RPMI7951 (cell line): ENCODE measurements around the gene INMT. TPM values are rescaled to one million over a fixed set of nuclear protein-coding genes. Genes with fewer than 3 reads are reported as not detected.

Source experiments
- DNase-seq: peaks from one replicate; pipeline ENCODE4 v3.0.0-alpha.2; 2012; ENCODE audit warnings: low read depth
- total RNA-seq: library from RNA; depleted of rRNA; stranded (reverse); fragments of >200 nt; shearing (Covaris generic); gene quantifications from 2 replicates; pipeline ENCODE4 v1.2.3, GENCODE V29; 2014

Gene INMT
- total RNA-seq, 1 experiment from 2014 or later, result 79.9 TPM

DNA sequence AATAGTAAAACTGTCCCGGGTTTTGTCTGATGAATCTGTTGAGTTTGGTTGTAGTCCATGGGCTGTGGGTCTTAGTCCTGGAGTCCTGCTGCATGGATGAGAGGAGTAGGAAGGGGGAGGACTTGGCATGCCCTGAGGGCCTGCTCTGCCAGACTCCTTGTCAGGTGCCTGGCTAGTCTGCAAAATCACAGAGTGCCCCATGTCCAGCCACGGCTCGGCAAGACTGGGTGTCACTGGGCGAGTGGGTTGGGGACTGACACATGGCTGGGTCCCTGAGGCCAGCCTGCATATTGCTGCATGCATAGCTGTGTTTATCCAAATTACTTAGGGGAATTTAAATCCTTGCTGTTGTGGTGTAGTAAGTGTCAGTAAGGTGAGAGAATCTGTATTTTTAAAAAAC, 29.0 kb downstream of the INMT start:
- DNase-seq, result no peak

GRCh38 chr7:30782690-30783089, 30.8 kb downstream of the INMT start:
- no peak for DNase-seq

DNA sequence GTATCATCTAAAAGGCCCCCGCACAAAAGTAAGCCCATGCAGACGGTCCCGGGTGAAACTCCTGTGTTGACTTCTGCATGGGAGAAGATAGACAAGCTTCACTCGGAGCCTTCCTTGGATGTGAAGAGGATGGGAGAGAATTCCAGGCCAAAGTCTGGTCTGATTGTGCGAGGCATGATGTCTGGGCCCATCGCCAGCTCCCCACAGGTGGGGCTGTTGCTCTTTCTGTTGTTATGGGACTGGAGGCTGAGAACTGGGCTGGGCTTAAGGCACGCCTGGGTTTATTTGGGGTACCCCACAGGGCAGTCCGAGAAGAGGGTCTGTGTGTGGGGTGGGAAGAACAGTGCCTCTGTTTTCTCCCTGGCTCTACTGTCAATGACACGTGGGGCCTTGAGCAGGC, 33.9 kb downstream of the INMT start:
- no peak for DNase-seq

DNA sequence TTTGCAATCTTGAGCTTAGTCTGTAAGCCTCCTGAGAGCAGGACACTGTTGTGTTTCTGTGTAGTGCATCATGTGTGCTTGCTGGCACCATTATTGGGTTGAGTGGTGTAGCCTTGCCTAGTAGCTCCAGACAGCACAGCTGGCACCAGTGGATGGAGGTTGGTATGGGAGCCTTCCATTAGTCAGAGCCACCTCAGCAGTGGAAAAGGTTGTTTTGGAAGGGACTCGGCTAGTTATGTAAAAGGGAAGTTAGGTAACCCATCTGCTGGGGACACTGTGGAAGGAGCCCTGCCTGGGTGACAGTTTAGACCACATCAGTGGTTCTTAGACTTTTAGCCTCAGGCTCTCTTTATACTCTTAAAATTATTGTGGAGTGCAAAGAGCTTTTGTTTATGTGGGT, 35.6 kb downstream of the INMT start:
- DNase-seq, result peak; percentile 67

DNA sequence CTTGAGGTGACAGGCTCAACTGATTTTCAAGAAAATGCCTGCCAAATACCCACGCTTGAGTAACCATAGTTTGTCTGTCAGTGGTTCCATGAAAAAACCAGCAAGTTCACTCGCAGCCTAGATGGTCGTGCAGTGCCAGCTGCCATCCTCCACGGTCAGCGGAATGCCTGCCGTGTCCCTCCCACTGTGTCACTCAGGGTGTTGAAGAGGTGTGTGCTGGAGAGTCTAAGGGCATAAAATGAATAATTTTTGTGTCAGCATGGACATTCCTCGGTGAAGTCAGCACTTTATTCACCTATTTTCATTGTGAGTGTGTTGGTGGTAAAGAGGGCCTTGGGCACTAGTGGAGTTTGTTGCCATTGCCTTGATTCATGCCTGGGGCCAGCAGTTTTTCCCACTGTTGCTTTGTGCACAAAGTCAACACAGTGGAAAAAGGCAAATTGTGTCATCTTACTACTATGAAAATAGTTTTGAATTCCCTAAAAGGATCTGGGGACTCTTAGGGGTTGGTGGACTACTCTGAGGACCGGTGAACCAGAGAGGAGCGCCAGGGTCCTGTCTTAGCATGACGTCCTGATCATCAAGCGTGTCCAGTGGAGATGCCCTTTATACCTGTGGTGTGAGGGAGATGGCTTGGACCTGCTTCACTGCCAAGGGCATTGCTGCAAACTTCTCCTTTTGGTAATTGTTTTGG, 36.9 kb downstream of the INMT start:
- no peak for DNase-seq

- DNase-seq, result peak; percentile 87
These were observed 37.4 kb downstream of the INMT start for GRCh38 chr7:30789334-30789711.

DNA sequence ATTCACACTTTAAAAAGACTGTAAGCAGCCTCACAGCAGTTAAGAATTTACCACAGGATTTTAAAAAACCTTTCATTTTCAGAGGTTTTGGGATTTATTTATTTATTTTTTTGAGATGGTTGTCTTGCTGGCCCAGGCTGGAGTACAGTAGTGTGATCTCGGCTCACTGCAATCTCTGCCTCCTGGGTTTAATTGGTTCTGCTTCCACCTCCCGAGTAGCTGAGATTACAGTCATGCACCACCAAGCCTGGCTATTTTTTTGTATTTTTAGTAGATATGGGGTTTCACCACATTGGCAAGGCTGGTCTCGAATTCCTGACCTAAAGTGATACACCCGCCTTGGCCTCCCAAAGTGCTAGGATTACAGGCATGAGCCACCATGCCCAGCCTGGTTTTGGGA, 38.4 kb downstream of the INMT start:
- DNase-seq, result peak; percentile 41

DNA sequence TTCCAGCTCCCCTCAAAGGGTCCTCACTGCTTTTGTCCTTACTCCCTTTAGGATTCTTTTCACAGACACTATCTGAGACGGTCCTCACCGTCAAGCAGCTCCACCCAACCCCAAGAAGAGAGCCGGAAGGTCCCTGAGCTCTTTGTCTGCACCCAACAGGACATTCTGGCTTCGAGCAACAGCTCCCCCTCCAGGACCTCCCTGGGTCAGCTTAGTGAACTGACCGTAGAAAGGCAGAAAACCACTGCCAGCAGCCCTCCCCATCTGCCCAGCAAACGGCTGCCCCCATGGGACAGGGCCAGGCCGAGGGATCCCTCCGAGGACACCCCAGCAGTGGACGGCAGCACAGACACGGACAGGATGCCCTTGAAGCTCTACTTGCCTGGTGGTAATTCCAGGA, 39.2 kb downstream of the INMT start:
- DNase-seq, result no peak

DNA sequence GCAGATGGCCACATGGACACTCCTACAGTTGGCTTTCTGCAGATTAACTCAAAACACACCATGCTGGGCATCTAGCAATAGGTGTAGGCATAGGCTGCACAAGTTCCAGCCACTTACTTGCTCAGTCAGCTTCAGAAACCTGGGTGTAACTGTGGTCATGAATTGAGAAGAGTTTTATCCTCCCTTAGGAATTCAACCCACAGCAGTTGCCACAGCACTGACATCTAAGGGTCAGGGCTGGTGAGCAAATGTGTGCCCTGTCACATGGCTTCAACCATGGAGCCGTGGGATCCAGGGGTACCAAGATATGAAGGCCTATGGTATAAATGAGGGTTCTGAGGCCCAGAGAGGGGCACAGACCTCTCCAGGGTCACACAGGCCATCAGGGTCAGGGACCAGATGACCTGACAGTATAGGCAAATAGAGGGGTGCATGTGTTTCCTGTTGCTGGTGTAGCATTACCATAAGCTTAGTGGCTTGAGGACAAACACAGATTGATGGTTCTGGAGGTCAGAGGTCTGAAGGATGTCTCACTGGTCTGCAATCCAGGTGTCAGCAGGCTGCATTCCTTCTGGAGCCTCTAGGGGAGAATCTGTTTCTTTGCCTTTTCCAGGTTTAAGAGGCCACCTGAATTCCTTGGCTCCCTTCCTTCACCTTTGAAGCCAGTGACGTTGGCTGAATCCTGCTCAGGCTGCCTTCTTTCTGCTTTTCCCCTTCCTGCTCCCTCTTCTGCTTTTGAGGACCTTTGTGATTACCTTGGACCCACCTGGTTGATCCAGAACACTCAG, 43.4 kb downstream of the INMT start:
- peak; percentile 53 for DNase-seq

DNA sequence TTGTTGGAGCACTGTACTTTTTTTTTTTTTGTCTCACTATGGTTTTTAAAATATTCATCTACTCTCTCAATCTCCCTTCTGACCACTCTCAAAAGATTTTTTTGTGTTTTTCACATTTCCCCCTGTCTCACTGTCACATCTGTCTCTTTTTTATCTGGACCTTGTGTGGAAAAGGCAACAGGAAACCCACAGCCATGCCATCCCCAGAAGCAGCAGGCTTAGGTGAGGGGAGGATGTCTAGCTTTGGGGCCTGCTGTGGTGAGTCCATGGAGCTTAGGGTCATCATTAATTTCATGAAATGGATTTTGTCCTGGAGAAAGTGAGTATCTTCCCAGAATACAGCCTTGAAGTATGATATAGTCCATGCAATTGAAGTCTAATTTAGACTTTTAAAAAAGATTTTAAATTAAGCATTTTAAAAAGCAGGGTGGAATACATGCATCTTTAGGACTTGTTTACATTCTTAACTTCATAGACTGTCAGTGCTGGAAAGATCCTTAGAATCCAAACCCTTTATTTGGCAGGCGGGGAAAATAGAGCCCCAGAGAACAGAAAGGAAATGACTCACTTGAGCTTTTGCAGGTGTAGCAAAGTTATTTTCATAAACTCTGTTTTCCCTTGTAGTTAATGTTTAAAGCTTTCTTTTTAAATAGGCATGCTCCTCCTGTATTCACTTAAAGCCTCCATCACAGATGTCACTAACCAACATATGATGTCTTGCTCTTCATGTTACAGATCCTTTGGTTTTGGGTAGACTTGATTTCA, 44.4 kb downstream of the INMT start:
- DNase-seq, result peak; percentile 83

- DNase-seq, result no peak
These were observed 45.5 kb downstream of the INMT start for GRCh38 chr7:30797176-30798040.

GRCh38 chr7:30799206-30799975, 47.5 kb downstream of the INMT start:
- DNase-seq, result peak; percentile 100

- DNase-seq, result no peak
These were observed 48.2 kb downstream of the INMT start for GRCh38 chr7:30799976-30800661.

GRCh38 chr7:30800785-30801252, 48.9 kb downstream of the INMT start:
- DNase-seq, result peak; percentile 100

DNA sequence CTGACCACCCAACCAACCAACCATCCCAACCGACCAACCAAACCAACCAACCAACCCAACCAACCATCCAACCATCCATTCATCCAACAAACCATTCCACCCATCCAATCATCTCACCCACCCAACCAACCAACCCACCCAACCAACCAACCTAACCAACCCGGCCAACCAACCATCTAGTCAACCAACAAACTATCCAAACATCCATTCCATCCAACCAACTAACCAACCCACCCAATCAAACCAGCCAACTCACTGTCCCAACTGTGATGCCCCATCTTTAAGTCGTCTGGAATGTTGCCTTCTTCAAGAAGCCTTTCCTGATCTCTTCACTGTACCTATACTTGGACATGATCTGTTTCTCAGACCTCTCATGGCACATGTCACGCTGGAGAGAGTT, 50.9 kb downstream of the INMT start:
- DNase-seq, result no peak

- peak; percentile 97 for DNase-seq
These were observed 52.2 kb downstream of the INMT start for GRCh38 chr7:30804078-30804661.

- no peak for DNase-seq
These were observed 53.3 kb downstream of the INMT start for GRCh38 chr7:30805081-30805691.

- DNase-seq, result peak; percentile 38
These were observed 54.0 kb downstream of the INMT start for GRCh38 chr7:30805931-30806330.
